AG08396 (cell line): ENCODE data around the gene MAN1C1.

ENCODE experiments used
- DNase-seq: peaks from one replicate; pipeline ENCODE4 v3.0.0; 2012; ENCODE audit warnings: low spot score, mixed read lengths

Gene MAN1C1

DNA sequence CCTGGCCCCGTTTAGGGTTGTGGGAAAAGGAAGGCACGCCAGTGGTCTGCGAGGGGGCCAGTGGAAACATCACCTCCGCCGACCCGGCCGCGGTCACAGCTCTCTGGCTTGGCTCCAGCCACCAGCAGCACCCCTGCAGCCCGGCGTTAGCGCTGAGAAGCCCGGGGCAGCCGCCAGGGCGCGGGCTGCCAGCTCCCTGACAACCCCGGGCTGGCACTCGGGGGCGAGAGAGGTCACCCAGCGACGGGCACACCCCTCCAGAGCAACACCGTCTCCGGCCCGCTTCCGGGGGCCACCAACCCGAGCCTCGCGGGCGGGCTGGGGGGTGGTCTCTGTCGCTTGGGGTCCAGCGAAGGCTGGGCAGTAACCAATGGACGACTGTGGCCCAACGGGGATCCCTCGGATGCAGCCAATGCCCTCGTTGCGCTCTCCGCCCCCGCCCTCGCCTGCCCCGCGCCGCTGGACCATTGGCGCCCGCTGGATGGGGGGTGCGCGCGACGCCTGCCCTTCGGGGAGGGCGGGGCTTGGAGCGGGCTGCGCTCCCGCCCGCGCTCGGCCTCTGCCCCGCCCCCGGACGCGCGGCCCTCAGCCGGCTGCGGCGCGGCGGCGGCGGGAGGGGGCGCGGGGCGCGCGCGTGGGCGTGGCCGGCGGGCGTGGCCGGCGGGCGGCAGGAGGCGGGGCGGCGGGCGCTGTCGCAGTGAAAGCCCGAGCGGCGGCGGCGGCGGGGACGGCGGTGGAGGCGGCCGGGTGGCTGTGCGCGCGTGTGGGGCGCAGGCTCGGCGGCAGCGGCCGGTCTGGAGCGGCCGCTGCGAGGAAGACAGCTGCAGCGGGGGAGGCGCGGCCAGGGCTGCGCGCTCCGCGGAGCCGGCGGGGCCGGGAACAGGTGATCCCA, at the start of gene MAN1C1:
Gene MAN1C1 (plus strand): TSS at position 697 of the 892 bp plus-strand sequence. CDS start 1,007 bp downstream, outside the sequence.
- DNase-seq = peak; percentile 99

DNA sequence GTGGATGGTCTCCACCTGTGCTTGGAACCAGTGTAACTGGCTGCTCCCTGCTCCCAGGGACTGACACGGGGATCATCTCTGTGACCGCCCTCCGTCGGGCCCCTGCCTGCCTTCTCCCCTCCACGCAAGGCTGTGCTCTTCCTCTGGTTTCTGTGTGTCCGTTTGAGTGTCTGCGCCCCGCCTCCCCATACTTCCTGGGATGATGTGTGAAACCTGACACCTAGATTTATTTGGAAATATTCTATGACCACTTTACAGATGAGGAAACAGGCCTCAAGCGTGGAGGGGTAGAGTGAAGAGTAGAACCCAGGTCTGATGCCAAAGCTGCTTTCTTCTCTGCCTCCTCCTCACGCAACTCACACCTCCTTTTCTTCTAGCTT, 48.9 kb upstream of the MAN1C1 start:
- DNase-seq = no peak

DNA sequence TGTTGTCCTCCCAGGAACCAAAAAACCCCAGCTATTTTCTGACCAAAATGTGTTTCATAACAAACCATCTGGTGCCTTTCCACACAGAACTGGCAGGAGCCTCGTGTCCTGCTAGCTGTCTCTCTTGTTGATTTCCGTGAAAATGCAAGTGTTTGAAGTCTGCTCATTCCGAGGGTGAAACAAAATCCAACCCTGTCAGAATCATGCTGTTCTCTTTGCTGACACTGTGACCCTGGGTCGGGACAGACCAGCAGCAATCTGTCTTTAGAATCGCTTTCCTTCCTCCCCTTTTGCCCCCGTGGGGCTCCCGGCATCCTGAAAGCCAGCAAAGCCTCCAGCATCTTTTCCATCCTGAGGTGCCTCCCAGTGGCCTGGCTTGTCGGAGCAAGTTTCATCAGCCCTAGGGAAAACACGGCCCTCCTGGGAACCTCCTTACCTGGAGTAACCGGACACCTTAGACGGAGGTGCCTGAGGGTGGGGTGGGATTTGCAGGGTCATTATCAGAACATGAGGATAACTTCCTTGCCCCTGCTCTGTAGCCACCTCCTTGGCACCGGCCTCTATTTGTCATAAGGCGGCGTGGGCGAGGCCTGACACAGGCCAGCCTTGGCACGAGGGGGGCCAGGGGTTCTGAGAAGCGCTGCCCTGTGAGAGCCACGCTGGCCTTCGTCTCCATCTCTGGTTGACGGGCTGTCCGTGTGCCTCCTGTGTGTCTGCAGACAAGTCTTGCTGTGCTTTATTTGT, 48.3 kb upstream of the MAN1C1 start:
- DNase-seq = peak; percentile 59

DNA sequence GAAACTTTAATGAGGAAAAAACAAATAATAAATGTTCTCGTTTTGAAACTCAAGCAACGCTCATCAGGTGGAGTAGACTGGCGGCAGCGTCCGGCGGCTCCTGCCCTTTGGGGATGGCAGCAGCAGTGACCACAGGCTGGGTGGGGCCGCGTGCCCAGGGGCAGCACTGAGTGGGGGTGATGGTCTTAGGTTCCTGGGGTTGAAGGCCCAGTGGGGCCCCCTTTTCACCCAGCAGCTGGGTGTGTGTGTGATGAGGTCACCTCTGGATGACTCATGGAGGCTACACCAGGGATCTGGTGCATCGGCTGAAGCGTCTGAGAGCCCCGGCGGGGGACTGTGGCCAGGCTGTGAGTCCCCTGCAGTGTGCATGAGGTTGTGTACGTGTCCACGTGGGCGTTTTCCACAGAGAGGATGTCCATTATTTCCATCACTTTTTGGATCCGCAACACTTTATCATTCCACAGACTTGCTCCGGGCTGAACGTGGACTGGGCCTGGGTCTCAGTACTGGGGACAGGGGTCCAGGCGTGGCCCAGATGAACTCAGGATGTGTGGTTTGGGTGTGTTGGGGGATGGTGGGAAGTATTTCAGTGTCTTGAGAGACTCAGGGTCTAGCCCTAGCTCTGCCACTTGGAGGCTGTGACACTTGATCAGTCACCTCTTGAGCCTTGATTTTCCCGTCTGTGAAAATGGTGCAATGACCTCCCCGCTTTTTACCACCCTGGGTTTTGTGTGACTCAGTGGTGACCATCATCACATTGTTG, 47.6 kb upstream of the MAN1C1 start:
- DNase-seq = peak; percentile 80

DNA sequence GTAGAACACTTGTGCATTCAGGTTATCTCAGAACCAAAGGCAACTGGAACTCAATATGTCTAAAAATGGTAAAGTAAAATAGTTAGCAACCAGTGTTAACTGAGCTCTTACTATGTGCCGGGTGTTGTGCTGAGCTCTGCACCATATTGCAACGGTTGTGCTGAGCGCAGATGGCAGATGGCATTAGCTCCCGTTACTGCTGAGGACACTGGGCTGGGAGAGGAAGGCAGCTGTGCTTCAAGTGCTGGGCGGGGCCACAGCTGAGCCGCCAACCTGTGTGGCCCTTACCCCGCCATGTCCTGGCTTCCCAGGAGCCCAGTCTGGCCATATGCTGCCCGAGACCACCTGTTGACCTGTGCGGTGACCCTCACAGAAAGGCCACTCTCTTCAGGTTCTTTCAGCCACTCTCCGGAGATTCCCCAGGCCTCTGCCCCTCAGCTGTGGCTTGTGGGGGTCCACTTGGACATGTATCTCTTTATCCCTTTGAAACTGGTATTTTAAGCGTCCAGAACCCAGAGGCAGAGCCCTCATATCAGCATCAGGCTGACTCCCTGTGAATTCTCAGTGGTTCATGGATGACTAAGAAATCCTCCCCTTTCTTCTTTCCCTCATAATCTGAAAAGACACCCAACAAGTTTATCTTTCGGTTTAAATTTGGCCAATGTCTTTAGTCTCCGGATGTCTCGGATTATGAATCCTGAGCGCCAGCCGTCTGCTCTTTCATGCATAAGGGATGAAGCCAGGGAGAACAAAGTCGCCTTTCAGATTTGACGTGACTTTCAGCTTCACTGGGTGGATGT, 46.8 kb upstream of the MAN1C1 start:
- no peak for DNase-seq

DNA sequence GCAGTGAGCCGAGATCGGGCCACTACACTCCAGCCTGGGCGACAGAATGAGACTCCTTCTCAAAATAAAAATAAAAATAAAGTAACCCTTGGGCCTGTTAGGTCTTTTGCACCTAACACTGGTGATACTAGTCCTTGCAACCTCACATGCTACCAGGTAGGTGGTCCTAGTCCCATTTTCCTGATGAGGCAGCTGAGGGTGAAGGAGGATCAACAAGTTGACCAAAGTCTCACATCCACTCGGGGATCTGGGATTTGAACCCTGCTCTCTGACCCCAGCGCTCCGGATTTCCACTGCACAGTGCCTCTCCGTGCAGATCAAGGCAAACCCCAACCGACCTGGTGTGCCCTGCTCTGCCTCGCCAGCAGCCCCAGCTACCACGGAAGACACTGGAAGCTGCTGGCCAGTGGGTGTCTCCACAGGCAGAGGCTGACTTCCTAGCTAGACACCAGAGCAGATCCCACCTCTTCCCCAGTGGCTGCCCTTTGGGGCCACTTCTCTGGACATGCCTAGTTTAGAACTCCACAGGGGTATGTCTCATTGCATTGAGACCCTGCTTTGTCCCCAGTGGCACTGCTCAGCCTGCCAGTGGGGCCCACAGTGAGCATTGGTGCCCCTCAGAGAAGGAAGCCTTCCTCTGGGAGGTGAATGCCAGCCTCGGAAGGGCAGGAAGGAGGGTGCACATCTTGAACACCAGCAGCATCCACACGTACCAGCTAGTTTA, 45.6 kb upstream of the MAN1C1 start:
- no peak for DNase-seq

DNA sequence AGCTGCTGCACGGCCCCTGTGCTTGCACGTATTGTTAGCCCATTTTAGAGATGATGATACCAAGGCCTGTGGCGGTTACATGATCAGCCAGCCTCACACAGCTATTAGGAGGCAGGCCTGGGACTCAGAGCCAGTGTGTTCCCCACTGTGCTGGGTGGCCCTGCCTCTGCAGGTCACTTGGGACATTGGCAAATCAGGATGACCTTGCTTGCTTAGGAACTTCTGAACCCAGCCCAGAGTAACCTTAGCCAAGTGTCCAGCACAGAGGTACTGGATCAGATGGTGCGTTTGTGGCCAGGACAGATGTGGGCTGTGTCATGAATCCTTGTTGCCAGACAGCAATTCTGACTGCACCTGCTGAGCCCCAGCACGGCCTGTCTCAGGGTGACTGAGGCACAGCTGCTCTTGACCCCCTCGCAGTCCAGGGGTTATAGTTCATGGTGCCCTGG, 45.0 kb upstream of the MAN1C1 start:
- no peak for DNase-seq

DNA sequence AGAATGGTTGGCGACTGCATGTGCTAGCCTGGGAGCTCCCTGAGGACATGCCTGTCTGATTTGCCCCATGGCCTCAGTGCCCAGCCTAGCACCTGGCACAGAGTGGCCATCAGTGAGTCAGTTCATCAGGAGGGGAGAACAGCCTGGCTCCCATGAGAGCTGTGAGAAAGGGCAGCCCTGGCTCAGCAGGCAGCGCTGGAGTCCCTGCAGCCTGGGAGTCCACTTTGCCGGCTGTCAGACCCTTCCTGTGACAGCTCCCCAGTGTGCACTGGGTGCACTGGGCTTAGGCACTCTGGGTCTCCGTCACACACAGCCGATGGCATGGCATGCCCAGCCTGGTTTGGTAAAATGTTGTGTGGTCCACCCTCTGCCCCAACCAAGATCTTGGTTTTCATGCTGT, 44.5 kb upstream of the MAN1C1 start:
- no peak for DNase-seq

DNA sequence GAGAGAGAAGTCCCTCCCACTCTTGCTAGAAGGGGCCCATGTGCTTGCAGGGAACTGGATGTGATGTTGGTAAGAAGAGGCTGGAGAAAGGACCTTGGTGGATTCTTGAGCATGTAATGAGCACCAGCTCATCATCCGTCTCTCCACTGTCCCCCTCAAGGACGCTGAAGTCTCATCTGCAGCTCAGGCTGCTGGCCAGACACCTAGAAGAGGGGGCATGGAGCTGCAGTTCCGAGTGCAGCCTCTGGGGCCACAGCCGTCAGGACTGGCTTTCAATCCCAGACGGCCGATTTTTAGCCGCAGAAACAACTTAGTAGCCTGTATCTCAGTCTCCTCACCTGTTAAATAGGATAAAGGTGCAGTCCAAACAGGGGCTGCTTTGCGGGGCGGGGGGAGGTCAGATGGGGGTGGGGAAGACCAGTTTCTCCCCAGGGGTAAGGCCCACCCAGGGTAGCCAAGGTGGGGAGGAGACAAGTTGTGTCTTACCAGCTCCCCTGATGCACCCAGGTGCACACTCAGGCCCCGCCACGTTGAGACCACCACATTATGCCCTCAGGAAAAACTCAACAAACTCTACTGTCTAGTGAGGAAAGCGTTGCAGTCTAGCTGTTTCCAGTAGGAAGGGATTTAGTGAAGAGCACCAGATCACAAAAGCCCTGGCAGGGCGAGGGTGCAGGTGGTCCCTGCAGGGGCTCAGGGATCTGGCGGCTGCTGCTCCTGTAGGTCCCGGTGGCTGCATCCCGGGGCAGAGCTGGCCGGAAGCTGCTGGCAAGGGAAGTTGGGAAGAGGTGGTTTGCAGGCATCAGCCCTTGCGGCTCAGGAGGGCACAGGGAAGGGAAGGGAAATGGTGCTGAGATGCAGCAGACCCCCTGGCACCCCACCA, 43.6 kb upstream of the MAN1C1 start:
- peak; percentile 79 for DNase-seq

DNA sequence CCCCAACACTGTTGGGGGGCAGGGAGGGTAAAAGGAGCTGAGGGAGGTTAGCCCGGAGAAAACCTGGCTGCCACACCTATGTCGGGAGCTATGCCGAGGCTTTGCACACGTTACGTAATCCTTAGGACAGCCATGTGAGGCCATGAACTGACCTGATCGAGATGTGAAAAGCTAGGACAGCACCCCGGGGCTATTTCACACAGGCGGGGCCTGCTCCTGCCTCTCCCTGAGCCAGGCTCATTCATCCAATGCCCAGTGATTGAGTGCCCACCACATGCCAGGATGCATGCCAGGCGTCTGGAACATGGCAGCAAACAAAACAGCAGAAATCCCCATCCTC, 43.0 kb upstream of the MAN1C1 start:
- DNase-seq = no peak

DNA sequence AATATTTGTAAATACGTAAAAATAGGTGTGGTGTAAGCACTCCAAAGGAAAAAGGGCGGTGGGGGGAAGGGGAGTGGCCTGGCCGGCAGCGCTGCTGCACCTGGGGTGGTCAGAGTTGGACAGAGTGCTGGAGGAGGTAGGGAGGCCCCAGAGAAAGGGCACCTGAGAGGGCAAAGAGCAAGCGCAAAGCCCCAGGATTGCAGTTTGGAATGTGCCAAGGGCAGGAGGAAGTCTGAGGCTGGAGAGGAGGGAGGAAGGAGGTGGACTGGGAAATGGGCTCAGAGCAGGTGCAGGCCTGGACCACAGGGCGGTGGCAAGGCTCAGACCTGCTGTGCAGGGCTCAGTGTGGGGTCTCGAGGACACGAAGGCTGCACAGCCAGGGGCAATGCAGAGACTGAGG, 42.6 kb upstream of the MAN1C1 start:
- DNase-seq = no peak

DNA sequence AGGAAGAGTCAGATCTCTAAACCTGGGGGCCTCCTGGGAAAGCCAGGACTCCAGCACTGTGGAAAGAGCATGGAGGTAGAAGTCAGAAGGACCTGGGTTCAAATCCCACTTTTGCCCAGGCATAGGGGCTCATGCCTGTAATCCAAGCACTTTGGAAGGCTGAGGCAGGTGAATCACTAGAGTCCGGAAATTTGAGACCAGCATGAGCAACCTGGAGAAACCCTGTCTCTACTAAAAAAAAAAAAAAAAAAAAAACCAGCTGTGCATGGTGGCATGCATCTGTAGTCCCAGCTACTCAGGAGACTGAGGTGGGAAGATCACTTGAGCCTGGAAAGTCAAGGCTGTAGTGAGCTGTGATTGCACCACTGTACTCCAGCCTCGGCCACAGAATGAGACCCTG, 41.4 kb upstream of the MAN1C1 start:
- no peak for DNase-seq

DNA sequence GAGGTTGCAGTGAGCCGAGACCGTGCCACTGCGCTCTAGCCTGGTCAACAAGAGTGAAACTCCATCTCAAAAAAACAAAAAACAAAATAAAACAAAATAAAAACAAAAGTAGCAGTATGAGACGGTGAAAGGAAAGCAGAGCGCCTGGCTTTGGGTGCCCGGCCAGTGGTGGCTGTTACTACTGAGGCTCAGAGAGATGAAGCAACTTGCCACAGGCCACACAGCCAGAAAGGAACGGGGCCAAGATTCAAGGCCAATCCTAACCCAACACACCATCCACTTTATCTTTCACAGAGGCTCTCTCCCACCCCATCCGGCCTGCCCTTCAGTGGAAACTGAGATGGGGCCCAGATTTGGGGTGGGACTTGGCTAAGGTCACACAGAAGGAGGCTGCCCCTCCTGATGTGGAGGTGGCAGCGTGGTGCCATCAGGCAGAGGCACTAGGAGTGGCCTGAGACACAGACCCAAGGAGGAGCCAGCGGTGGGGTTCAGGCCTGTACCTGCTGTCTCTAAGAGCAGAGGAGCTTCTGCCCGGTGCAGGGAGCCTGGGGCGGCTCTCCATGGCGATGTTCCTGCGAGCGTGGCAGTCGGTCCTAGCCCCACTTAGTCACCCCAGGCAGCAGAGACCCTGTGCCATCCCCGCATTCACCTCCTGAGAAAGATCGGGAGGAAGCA, 40.0 kb upstream of the MAN1C1 start:
- no peak for DNase-seq

DNA sequence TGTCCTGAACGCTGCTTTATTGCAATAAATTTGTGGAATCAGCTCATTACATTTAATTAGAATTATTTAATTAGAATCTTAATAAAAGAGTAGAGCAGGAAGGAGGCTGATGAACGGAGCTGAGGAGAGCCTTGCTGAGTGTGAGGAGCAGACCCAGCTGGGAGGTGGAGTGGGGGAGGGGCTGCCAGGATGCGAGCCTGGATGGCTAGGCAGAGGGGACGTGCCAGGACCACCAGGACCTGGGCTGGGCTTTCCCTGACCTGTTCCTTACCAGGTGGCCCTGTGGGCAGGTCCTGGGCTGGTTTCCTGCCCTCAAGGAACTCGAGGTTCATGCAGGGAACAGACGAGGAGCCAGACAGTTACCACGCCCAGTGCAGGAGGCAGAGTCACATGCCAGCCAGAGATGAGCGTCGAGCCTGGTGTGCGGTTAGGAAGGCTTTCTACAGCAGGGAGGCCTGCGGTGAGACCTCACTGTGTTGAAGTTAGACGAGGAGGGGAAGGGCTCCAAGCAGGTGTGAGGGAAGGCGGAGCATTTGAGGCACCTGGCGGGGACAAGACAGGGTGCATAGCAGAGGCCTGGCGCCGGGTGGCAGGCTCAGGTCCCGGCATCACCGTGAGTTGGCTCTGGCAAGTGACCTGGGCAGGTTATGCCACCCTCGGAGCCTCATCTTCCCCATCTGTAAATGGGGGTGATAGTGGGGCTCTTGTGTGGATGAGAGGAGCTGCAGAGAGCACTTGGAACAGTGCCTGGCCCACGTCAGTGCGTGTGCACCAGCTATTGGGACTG, 39.3 kb upstream of the MAN1C1 start:
- no peak for DNase-seq

DNA sequence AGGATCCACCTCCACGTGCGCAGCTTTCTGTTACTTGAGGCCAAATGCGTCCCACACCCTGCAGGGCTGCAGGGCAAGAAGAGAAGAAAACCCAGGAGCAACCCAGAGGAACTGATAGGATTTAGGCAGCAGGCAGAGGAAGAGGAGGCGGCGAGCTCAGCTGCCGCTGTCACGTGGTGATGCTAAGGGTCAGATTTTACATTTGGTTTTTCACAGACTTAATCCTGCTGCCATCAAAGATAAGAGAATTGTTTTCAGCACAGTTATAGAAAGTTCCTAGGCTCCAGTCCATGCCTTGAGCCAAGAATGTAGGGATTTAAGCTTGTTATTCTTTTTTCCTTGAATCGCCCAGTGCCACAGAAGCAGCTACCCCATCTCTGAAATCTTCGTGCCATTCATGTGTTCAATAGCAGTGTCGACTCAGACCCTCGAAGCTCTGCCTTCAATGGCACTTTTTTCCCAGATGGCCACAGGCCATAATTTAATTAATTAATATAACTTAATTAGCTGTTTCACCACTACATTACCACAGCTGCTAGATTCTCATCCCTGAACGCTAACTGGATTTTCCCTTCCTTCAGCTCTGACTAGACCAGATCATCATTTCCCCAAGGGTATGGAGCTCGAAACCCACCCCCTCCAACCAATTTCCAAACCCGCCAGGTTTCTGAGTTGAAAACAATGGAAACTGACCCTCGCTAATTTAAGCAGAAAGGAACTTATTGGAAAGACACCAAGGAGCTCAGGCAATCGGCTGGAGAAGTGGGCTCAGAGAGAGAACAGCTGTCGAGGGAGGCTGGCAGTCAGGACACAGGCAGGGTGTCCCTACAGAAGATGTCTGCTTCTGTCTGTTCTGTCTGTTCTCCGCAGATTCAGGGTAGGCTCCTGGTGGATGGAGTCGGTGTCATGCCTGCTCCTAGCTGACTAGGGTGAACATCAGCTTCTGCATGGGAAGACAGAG, 37.0 kb upstream of the MAN1C1 start:
- DNase-seq = no peak

DNA sequence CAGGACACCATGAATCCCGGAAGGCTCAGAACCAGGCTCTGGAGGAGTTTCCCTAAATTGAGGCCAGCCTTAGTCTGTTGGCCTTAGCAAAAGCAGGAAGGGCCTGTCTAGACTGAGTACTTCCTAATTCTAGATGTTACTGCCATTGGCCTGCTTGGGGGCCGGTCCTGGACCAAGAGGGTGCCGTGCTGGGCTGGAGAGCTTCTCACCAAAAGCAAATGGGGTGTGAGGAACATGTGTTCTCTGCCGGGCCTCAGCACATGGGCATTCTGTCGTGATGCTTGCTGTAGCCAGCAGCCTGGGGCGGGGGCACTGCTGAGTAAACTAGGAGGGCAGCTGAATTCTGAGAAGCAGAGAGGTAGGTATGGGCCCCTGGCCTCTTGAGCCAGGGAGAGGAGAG, 35.7 kb upstream of the MAN1C1 start:
- DNase-seq = no peak

DNA sequence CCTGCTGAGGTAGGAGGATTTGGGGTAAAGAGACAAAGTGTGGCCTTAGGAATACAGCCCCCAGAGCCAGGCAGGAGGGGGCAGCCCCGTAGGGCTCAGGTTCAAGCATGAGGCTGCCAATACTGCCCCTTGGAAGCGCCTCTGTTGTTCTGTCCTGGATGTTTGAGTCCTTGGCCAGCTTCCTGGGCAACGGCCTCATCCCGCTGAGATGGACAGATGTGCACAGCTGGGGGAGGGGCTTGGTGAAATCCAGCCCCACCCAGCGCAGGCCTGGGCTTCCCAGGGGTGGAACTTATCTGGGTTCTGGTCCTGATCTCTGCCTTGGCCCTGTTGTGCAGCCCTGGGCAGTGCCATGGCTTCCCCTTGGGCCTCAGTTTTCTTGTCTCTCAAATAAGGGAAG, 34.8 kb upstream of the MAN1C1 start:
- DNase-seq = no peak
